Prostate gland (tissue), 2 donors: ENCODE measurements around the gene NEDD4L.

Source experiments
- POLR2A ChIP-seq: fragments of 450-650 bp; IDR thresholded peaks from one replicate; pipeline ENCODE4 v1.6.1; 2016; ENCODE audit warnings: antibody characterized with exemption, mild to moderate bottlenecking
- POLR2AphosphoS5 ChIP-seq: sonication (generic); formaldehyde crosslinking; IDR thresholded peaks from one replicate; pipeline ENCODE4 v1.6.1; 2017; ENCODE audit warnings: antibody characterized with exemption
- TF ChIP-seq, protein P1 (sequence below), 4 experiments: fragments of 200-600 bp in 2 of 4; fragments of 450-650 bp in 2 of 4; sonication (generic) in 2 of 4; IDR thresholded peaks; 1 replicate in 3 of 4; 2 replicates in 1 of 4; pipeline ENCODE4 v1.5.1; 2016 to 2019; ENCODE audit warnings: antibody characterized with exemption in 4 of 4, mild to moderate bottlenecking in 2 of 4, moderate library complexity in 2 of 4

DNA sequence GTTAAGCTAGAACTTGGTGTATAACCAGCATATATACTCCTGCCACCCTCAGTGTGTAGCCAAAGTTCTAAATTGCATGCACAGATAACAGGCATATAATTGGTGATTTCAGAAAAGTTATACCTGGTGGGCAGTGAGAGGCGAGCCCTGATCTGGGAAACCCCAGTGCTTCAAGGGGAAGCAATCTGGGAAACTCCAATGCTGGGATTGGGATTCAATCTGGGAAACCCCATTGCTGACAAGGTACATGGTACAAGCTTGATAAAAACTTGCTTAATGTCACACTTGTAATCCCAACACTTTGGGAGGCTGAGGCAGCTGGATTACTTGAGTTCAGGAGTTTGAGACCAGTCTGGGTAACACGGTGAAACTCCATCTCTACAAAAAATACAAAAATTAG is 147.6 kb downstream of the NEDD4L start:
- TF ChIP-seq, protein P1, sequence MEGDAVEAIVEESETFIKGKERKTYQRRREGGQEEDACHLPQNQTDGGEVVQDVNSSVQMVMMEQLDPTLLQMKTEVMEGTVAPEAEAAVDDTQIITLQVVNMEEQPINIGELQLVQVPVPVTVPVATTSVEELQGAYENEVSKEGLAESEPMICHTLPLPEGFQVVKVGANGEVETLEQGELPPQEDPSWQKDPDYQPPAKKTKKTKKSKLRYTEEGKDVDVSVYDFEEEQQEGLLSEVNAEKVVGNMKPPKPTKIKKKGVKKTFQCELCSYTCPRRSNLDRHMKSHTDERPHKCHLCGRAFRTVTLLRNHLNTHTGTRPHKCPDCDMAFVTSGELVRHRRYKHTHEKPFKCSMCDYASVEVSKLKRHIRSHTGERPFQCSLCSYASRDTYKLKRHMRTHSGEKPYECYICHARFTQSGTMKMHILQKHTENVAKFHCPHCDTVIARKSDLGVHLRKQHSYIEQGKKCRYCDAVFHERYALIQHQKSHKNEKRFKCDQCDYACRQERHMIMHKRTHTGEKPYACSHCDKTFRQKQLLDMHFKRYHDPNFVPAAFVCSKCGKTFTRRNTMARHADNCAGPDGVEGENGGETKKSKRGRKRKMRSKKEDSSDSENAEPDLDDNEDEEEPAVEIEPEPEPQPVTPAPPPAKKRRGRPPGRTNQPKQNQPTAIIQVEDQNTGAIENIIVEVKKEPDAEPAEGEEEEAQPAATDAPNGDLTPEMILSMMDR (IDR thresholded peaks at IDR 0.05): no peak
- TF ChIP-seq POLR2AphosphoS5 (no peak), POLR2A (no peak)
